Activated naive CD4-positive, alpha-beta T cell treated with anti-CD3 and anti-CD28 coated beads, Interleukin-2, amount 50 U/mL, for 24 hours (primary cell): ENCODE data around the gene MEIKIN.
A peak's percentile ranks its signal among the peaks of the same experiment; 100 is the strongest.

ENCODE experiments used
- H3K27ac Mint-ChIP-seq: one replicate; pipeline ENCODE4 v1.8.0; 2021; ENCODE audit warnings: mild to moderate bottlenecking, mixed read lengths
- H3K27me3 Mint-ChIP-seq: one replicate; pipeline ENCODE4 v1.8.0; 2021; ENCODE audit warnings: mixed read lengths
- H3K36me3 Mint-ChIP-seq: one replicate; pipeline ENCODE4 v1.8.0; 2021; ENCODE audit warnings: mixed read lengths
- H3K4me1 Mint-ChIP-seq: one replicate; pipeline ENCODE4 v1.8.0; 2021; ENCODE audit warnings: mixed read lengths
- H3K4me3 Mint-ChIP-seq: one replicate; pipeline ENCODE4 v1.8.0; 2021; ENCODE audit warnings: mild to moderate bottlenecking, mixed read lengths
- H3K9me3 Mint-ChIP-seq: one replicate; pipeline ENCODE4 v1.8.0; 2021; ENCODE audit warnings: mixed read lengths

MEIKIN gene

GRCh38 chr5:131818001-131818724 lies 127.3 kb downstream of the MEIKIN start:
- H3K4me1 Mint-ChIP-seq = peaks cover 15% of the 10 kb centered on the region
- H3K9me3 Mint-ChIP-seq = peaks cover 6% of the 10 kb centered on the region
- H3K36me3 Mint-ChIP-seq = peaks cover 1% of the 10 kb centered on the region
- H3K27me3 Mint-ChIP-seq = peaks cover 1% of the 10 kb centered on the region
- no peak overlapping the region for H3K4me3 Mint-ChIP-seq
- no peak overlapping the region for H3K27ac Mint-ChIP-seq

DNA sequence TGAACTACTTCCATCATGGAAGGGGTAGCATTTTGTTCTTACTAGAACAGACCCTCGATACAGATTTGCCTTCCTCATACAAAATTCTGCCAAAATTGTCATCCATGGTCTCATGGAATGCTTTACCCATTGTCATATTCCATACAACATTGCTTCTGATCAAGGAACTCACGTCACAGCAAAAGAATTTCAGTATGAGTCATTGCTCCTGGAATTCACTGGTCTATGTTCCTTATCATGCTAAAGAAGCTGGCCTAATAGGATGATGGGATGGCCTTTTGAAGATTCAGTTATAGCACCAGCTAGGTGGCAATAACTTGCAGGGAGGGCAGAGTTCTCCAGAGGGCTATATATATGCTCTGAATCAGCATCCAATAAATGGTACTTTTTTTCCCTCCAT lies 130.5 kb downstream of the MEIKIN start:
- no peak overlapping the region for H3K4me3 Mint-ChIP-seq
- peaks cover 15% of the 10 kb centered on the region for H3K4me1 Mint-ChIP-seq
- no peaks in the 10 kb centered on the region for H3K36me3 Mint-ChIP-seq
- no peaks in the 10 kb centered on the region for H3K9me3 Mint-ChIP-seq
- H3K27me3 Mint-ChIP-seq = no peaks in the 10 kb centered on the region
- H3K27ac Mint-ChIP-seq = no peak overlapping the region

DNA sequence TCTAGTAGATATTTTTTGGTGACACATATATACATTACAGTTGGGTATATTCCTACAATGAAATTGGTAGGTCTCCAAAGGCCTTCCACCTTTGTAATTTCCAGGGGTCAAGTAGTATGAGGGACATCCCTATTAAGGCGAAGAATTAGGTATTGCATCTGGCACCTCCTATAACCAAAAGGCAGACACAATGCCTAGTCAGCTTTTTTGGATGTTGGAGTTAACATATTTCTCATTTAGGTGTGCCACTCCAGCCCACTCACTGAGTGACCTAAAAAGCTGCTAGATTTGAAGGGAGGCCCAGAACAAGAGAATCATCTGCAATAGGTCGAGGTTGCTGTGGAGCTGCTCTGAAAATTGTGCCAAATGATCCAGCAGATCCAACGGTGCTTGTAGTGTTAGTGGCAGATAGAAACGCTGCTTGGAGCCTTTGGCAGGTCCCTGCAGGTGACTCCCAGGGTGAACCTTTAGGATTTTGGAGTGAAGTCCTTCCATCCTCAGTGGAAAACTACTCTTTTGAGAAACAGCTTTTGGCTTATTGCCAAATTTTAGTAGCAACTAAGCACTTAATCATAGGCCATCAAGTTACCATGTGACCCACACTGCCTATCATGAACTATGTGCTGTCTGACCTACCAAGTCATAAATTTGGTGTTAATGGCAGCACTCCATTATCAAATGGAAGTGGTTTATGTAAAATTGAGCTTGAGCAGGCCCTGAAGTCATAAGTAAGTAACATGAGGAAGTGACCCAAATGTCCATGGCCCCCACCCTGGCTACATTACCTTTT lies 132.9 kb downstream of the MEIKIN start:
- Mint-ChIP-seq H3K4me1 (no peaks in the 10 kb centered on the region), H3K27ac (no peak overlapping the region), H3K27me3 (no peaks in the 10 kb centered on the region), H3K4me3 (no peak overlapping the region), H3K9me3 (no peaks in the 10 kb centered on the region), H3K36me3 (no peaks in the 10 kb centered on the region)

- Mint-ChIP-seq H3K27me3 (no peaks in the 10 kb centered on the region), H3K9me3 (no peaks in the 10 kb centered on the region), H3K27ac (no peak overlapping the region), H3K4me3 (no peak overlapping the region), H3K4me1 (no peaks in the 10 kb centered on the region), H3K36me3 (no peaks in the 10 kb centered on the region)
These were observed 134.8 kb downstream of the MEIKIN start for GRCh38 chr5:131810510-131811249.

GRCh38 chr5:131796793-131797693 lies 148.4 kb downstream of the MEIKIN start, which contains the start of gene FNIP1:
Gene FNIP1, minus strand, starts transcription at chr5:131797017. Its CDS starts 96 bp downstream, at chr5:131796921.
- Mint-ChIP-seq H3K36me3 (peaks cover 3% of the 10 kb centered on the region), H3K4me3 (peak within 1 kb of the TSS; percentile 92), H3K27me3 (no peaks in the 10 kb centered on the region)

GRCh38 chr5:131795879-131796792 lies 149.3 kb downstream of the MEIKIN start:
- peaks cover 3% of the 10 kb centered on the region for H3K36me3 Mint-ChIP-seq
- no peaks in the 10 kb centered on the region for H3K9me3 Mint-ChIP-seq
- peak overlapping the region; percentile 86 for H3K27ac Mint-ChIP-seq
- H3K27me3 Mint-ChIP-seq = no peaks in the 10 kb centered on the region
- H3K4me3 Mint-ChIP-seq = peak overlapping the region; percentile 92
- peaks cover 47% of the 10 kb centered on the region for H3K4me1 Mint-ChIP-seq

More at GRCh38 chr5:131796793-131797693, 148.4 kb downstream of the MEIKIN start, which contains the start of gene FNIP1:
- no peaks in the 10 kb centered on the region for H3K9me3 Mint-ChIP-seq
- H3K4me1 Mint-ChIP-seq = peaks cover 43% of the 10 kb centered on the region
- H3K27ac Mint-ChIP-seq = peak within 1 kb of the TSS; percentile 92

- H3K36me3 Mint-ChIP-seq = peaks cover 5% of the 10 kb centered on the region
- peaks cover 56% of the 10 kb centered on the region for H3K4me1 Mint-ChIP-seq
- no peaks in the 10 kb centered on the region for H3K27me3 Mint-ChIP-seq
- peak overlapping the region; percentile 92 for H3K27ac Mint-ChIP-seq
- H3K4me3 Mint-ChIP-seq = peak overlapping the region; percentile 92
- H3K9me3 Mint-ChIP-seq = no peaks in the 10 kb centered on the region
These were observed 150.2 kb downstream of the MEIKIN start for GRCh38 chr5:131795228-131795627.

DNA sequence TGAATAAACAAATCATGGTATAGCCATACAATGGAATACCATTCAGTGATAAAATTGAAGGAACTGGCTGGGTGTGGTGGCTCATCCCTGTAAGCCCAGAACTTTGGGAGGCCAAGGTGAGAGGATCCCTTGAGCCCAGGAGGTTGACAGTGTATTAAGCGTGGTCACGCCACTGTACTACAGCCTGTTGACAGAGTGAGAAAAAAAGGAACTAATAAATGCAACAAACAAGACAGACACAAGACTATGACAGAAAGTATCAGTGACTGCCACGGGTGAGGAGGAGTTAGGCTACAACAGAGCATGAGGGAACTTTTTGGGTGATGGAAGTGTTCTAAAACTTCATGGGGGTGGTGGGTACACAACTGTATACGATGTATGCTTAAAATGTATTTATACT lies 150.9 kb downstream of the MEIKIN start:
- Mint-ChIP-seq H3K27ac (peak overlapping the region; percentile 11), H3K36me3 (peaks cover 7% of the 10 kb centered on the region), H3K9me3 (no peaks in the 10 kb centered on the region), H3K27me3 (no peaks in the 10 kb centered on the region), H3K4me3 (peak overlapping the region; percentile 92), H3K4me1 (peaks cover 60% of the 10 kb centered on the region)

DNA sequence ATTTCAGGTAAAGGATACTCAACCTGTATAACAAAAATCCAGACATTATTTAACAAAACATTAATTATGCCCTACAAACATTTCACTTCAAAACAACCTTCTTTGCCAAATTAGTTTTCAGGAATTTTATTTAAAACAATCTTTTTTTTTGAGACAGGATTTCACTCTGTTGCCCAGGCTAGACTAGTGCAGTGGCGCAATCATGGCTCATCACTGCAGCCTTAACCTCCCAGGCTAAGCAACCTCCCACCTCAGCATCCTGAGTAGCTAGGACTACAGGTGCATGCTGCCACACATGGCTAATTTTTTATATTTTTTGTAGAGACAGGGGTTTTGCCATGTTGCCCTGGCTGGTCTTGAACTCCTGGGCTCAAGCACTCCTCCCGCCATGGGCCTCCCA lies 152.6 kb downstream of the MEIKIN start:
- Mint-ChIP-seq H3K4me1 (peaks cover 67% of the 10 kb centered on the region), H3K4me3 (no peak overlapping the region), H3K36me3 (peaks cover 9% of the 10 kb centered on the region), H3K9me3 (no peaks in the 10 kb centered on the region), H3K27ac (no peak overlapping the region), H3K27me3 (no peaks in the 10 kb centered on the region)

- Mint-ChIP-seq H3K9me3 (no peaks in the 10 kb centered on the region), H3K36me3 (peaks cover 9% of the 10 kb centered on the region), H3K4me1 (peaks cover 71% of the 10 kb centered on the region), H3K27ac (no peak overlapping the region), H3K27me3 (no peaks in the 10 kb centered on the region), H3K4me3 (no peak overlapping the region)
These were observed 153.6 kb downstream of the MEIKIN start for GRCh38 chr5:131791866-131792265.

- H3K27ac Mint-ChIP-seq = no peak overlapping the region
- peaks cover 73% of the 10 kb centered on the region for H3K4me1 Mint-ChIP-seq
- no peaks in the 10 kb centered on the region for H3K9me3 Mint-ChIP-seq
- peaks cover 9% of the 10 kb centered on the region for H3K36me3 Mint-ChIP-seq
- H3K27me3 Mint-ChIP-seq = no peaks in the 10 kb centered on the region
- no peak overlapping the region for H3K4me3 Mint-ChIP-seq
These were observed 154.9 kb downstream of the MEIKIN start for GRCh38 chr5:131790550-131790949.

GRCh38 chr5:131789765-131790164 lies 155.7 kb downstream of the MEIKIN start:
- Mint-ChIP-seq H3K27me3 (no peaks in the 10 kb centered on the region), H3K36me3 (peaks cover 7% of the 10 kb centered on the region), H3K4me1 (peaks cover 65% of the 10 kb centered on the region), H3K4me3 (no peak overlapping the region), H3K9me3 (no peaks in the 10 kb centered on the region), H3K27ac (no peak overlapping the region)

DNA sequence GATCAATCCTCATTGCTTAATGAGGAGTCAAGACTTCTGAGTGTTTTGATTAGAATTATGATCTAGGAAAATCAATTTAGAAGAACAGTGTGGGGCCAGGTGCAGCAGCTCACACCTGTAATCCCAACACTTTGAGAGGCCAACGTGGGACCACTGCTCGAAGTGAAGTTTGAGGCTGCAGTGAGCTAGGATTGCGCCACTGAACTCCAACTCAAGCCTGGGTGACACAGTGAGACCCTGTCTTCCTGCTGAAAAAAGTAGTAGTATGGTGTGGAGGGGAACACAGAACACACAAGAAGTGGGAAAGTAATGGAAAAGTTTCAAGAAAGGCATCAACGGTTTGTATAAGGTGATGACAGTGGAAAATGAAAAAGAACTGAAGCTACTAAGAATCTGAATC lies 157.7 kb downstream of the MEIKIN start:
- Mint-ChIP-seq H3K4me1 (peaks cover 60% of the 10 kb centered on the region), H3K27me3 (no peaks in the 10 kb centered on the region), H3K36me3 (peaks cover 9% of the 10 kb centered on the region), H3K4me3 (no peak overlapping the region), H3K27ac (no peak overlapping the region), H3K9me3 (no peaks in the 10 kb centered on the region)
